ENCODE measurements around the gene DYNLT4.

- TF ChIP-seq, protein P1, sequence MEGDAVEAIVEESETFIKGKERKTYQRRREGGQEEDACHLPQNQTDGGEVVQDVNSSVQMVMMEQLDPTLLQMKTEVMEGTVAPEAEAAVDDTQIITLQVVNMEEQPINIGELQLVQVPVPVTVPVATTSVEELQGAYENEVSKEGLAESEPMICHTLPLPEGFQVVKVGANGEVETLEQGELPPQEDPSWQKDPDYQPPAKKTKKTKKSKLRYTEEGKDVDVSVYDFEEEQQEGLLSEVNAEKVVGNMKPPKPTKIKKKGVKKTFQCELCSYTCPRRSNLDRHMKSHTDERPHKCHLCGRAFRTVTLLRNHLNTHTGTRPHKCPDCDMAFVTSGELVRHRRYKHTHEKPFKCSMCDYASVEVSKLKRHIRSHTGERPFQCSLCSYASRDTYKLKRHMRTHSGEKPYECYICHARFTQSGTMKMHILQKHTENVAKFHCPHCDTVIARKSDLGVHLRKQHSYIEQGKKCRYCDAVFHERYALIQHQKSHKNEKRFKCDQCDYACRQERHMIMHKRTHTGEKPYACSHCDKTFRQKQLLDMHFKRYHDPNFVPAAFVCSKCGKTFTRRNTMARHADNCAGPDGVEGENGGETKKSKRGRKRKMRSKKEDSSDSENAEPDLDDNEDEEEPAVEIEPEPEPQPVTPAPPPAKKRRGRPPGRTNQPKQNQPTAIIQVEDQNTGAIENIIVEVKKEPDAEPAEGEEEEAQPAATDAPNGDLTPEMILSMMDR (IDR thresholded peaks at IDR 0.05) = no peak
- no peak for TF ChIP-seq POLR2A (IDR thresholded peaks at IDR 0.05)
Measured at GRCh38 chr1:44832056-44832705, 25.0 kb upstream of the DYNLT4 start.

All from thyroid gland (tissue), 4 donors.